CD4-positive, alpha-beta T cell treated with Interleukin-12 subunit alpha and Interleukin-12 subunit beta, for 1 hour (primary cell): ENCODE data around the gene HOXD4.

Source experiments
- DNase-seq: peaks from one replicate; pipeline ENCODE4 v3.0.0-alpha.2; 2020

The HOXD4 gene

GRCh38 chr2:176127774-176128072 is 23.6 kb upstream of the HOXD4 start:
- DNase-seq, result no peak

DNA sequence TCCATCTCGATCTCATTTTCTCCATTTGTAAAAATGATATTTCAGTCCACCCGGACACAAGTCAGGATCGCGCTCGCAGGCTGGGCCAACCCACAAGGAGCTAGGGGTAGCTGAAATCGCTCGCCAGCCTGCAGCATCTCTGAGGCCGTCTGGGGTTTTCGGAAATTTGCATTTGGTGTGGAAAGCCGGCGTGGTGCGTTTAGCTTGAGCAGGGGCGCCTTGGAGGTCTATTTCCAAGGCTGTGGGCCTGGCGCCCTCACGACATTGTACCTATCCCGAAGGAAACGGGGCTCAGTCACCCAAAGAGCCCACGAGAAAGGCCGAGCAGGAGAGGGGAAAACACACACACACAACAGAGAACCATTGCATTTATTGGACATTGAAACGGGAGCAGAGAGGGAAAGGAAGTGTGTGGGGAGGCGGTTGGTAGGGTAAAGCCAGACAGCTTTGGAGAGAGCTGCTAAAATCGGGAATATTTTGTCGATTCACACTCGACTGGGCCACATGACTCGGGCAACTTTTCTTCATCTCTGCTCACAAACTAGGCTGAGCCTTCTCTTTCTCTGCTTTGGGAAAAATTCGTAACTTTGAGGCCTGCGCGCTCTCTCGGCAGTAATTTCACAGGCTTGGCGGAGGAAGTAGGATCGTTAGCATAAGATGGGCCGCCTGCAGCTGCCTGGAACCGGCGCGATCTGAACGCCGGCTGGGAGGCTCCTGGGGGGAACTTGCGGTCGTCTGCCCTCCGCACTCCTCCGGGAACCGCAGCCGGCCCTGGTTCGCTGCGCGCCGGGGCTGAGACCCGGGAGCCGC is 23.0 kb upstream of the HOXD4 start:
- no peak for DNase-seq

- DNase-seq, result no peak
Measured at GRCh38 chr2:176128982-176129796, 22.2 kb upstream of the HOXD4 start, which contains the start of gene HOXD8. Gene HOXD8, plus strand, starts transcription at chr2:176129705. Its CDS starts 662 bp downstream, at chr2:176130367.

- no peak for DNase-seq
Measured at GRCh38 chr2:176129813-176130146, 21.6 kb upstream of the HOXD4 start.

DNA sequence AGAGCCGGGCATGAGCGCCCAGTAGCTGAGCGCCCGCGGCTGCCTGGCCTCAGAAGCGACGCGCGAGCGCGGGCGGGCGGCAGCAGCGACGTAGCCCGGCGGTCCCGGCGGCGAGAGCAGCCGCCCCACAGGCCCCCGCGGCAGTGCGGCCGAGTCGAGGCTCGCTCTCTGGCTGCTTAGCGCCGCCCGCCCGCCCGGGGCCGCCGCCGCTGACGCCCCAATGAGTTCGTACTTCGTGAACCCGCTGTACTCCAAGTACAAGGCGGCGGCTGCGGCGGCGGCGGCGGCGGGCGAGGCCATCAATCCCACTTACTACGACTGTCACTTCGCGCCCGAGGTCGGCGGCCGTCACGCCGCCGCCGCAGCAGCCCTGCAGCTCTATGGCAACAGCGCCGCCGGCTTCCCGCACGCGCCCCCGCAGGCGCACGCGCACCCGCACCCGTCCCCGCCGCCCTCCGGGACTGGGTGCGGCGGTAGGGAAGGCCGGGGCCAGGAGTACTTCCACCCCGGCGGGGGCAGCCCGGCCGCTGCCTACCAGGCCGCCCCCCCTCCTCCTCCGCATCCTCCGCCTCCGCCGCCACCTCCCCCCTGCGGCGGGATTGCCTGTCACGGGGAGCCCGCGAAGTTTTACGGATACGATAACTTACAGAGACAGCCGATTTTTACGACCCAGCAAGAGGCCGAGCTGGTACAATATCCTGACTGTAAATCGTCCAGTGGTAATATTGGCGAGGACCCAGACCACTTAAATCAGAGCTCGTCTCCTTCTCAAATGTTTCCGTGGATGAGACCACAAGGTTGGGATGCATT is 21.0 kb upstream of the HOXD4 start:
- DNase-seq, result no peak

DNA sequence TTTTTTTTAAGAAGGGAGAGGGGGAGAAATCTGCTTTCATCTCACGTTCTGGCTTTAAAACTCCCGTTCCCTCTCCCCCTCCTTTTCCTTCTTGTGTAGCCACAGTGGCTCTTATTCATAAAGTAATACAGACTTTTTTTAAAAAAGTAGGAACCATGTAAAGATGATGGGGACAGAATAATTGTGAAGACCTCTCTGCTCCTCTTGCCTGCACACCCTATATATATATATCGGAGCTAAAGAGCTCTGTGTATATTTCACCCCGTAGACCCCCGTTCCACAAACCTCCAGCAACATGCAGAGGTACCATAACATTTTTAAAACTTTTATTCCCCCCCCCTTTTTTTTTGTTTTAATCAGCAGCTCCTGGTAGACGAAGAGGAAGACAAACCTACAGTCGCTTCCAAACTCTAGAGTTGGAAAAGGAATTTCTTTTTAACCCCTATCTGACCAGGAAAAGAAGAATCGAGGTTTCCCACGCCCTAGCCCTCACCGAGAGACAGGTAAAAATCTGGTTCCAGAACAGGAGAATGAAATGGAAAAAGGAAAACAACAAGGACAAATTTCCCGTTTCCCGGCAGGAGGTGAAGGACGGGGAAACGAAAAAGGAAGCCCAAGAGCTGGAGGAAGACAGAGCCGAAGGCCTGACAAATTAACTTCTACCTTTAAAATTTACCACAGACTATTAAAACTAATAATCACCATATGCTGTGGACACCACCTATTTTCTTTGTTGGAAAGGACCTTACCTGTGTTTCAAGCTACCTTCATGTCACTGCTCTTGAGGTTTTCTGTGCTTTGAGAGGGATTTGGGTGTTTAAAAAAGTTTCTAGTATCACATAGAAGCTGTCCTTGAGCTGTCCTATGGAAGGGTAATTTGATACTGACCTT is 20.1 kb upstream of the HOXD4 start:
- no peak for DNase-seq

DNA sequence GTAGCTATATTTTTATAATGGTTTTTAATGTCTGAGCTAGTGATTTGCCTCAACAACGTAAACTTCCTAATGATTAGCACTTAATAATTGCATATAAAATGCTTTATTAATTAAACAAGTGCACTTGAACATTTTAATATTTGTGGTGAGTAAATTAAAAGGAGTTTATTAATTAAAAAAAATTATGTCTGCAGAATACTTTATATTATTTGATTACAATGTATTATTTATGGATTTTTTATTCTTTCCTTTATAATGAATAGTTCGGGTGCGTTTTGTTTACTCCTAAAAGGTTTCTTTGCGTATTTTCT is 19.5 kb upstream of the HOXD4 start:
- no peak for DNase-seq

- peak; percentile 27 for DNase-seq
Measured at GRCh38 chr2:176132205-176133171, 18.9 kb upstream of the HOXD4 start.

GRCh38 chr2:176133389-176133788 is 18.0 kb upstream of the HOXD4 start:
- DNase-seq, result no peak

DNA sequence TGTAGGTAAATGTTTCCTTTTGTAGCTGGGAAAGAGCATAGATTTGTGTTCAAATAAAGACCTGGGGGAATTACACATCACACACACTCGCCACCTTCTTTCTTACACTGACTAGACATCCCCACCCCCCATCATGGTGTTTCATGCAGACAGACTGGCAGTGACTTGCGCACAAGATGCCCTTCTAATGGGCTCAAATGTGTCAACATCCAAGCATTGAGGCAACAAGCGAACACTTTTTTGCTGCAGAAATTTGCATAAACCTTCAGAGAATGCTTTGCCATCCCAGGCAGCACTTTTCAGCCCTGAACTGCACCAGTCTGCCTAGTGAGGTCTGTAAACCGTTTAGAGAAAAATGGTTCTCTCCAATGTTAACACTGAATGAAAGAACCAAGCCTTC is 17.3 kb upstream of the HOXD4 start:
- DNase-seq, result no peak

GRCh38 chr2:176135035-176135440 is 16.3 kb upstream of the HOXD4 start:
- DNase-seq, result no peak

DNA sequence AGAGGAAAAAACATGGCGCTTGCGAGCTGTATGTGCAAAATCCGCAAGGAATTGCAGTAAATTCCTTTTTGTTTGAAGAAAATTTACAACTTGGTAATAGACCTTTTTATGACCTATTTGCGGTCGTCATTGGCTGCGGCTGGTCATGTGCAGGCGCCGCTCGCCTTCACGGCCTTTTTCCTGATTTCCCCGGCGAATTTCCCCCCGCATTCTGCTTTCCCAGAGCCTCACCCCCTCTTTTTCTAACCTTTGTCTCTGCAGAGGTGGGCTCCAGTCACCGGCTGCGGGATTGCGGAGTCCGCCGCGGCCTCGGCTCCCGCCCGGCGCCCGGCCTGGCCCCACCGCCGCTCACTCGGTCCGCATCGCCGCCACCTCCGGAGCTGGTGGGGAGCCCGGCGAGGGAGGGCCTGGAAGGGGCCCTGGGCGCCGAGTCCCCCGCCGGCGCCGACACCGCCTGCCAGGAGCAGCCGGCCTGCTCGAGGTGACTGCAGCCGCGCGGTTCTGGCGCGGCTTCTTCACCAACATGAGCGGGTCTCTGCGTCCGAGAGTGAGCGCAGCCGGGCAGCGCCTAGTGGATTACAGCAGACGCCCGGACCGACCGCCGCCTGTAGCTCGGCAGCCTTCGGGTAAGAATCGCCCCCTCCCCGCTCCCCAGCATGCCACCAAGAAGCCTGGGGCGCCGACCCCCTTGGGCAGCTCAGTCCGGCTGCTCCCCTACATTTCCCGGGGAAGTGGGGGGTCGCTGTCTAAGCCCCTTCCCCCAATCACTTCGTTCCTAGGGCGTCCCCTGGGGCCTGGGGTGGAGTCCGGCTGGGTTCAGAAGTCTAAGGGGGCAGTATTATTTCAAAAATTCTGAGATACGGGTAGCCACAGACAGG is 14.7 kb upstream of the HOXD4 start:
- no peak for DNase-seq

GRCh38 chr2:176137252-176137580 is 14.1 kb upstream of the HOXD4 start:
- no peak for DNase-seq

- no peak for DNase-seq
Measured at GRCh38 chr2:176137906-176138305, 13.4 kb upstream of the HOXD4 start.

- DNase-seq, result no peak
Measured at GRCh38 chr2:176138526-176138922, 12.8 kb upstream of the HOXD4 start.

DNA sequence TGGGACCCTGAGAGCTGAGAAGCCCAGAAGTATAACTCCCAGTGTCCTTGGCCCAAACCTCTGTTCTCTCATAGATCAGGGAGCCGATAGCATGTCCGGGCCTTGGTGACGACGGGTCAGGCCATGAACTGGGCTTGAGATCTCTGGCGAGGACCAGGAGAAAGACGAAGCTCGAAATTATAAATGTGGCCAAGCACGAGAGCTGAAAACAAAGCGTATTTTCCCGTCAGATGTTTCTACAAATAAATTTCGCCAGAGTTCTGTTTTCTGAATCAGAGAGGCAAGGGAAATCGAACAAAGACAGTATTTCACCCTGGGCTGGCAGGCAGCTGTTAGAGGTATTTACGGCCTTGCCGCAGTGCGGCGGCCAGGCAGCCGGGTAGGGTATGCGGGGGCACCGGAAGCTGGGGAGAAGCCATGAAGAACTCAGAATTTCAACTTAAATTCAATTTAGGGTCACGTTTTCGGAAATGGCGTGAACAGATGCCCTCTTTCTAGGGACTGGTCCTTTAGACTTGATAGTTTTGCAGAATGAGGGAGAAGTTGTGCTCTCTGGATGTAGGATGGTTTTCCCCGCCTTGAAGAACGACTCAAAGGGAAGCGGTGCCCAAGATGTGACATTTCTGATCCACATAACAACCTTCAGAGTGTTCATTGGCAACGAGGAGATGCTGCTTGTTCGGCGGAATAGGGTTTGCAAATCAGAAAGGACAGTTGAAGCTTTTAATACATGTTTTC is 12.3 kb upstream of the HOXD4 start:
- DNase-seq, result no peak

DNA sequence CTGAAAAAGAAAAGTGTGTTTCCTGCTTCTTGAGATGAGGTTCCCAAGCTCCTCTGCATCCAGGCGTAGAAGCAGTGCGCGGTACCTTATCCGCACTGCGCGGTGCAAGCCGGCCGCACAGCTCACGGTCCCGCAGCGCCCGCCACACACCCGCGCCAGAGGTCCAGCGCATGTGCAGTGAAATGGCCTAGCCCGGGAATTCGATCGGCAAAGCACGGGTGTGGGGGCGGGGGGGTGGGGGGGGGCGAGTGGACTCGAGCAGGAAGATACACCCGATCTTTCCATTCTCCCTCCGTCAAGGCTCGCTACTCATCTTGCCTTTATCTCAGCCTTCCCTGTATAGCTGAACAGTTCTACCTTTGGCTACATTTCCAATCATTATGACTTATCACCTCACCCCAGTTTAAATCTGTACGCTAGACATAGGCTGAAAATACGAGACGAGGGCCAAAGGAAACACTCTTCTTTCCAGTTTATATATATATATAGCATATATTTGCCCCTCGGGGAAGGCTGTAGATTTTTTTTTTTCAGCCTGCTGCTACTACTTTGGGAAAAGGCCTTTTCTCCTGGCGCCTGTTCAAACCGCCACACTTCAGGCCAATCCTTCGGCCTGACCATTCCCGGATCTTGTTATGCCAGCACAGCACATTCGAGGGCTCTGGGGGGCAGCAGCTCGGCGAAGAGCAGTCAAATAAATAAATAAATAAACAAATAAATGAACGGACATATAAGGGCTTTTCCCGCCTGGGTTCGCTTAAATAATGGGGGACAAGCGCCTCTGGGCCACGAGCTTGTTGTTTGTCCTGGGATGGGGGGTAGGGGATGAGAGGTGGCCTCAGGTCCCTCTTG is 11.5 kb upstream of the HOXD4 start:
- DNase-seq, result no peak

GRCh38 chr2:176140513-176141317 is 10.6 kb upstream of the HOXD4 start:
- peak; percentile 60 for DNase-seq
